HG03135 (cell line): ENCODE results near the gene ST6GALNAC3.

Source experiments
- ATAC-seq: cut with Tn5 transposase; IDR thresholded peaks from one replicate; pipeline ENCODE4 v1.9.1; 2021; ENCODE audit warnings: mild to moderate bottlenecking, moderate library complexity; ENCODE audit not compliant: unreplicated experiment

Gene ST6GALNAC3

GRCh38 chr1:76669624-76670315 is 595.2 kb downstream of the ST6GALNAC3 start:
- ATAC-seq: no peak

- ATAC-seq: no peak
These were observed 600.2 kb downstream of the ST6GALNAC3 start for GRCh38 chr1:76674689-76675210.

DNA sequence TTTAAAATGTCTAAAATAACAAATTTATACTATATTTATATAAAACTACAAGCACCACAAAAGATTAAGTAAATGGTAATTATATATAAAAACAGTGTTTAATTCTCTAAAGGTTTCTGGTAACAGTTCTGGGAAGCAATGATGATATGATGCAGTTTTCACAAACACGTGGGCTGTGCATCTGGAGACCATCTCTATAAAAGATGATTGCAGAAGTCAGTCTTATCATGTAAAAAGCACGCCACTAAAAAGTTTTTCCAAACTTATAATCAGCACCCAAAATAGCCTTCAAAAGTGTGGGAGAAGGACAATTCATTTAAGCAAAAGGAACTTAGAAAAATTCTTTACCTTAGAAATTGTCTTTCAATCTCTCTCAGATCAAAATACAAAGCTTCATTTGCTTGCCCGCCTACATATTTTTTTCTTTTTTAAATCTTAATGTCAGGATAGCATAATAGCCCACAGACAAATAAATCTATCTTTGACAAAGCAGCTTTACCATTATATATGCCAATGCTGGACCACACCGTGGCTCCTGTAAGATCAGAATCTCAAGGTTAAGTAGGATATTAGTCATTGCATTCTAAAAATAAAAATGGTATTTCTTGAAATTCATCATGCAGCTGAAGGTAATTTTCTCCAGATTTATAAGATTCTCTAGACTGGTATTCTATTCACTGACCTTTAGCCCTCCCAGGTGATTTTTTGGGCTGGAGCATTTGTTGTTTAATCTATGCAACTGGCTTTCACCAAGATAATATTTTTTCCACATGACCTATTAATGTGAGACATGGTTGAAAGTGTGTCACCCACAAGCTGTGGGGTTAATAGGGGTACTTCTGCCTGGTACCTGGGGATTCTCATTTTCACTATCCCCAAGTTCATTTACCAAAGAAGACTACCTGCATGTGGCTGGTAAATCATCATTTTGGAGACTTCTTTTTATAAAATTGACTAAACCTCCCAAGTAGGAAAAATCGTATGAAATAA is 603.2 kb downstream of the ST6GALNAC3 start:
- no peak for ATAC-seq

- no peak for ATAC-seq
These were observed 605.1 kb downstream of the ST6GALNAC3 start for GRCh38 chr1:76679534-76680152.

DNA sequence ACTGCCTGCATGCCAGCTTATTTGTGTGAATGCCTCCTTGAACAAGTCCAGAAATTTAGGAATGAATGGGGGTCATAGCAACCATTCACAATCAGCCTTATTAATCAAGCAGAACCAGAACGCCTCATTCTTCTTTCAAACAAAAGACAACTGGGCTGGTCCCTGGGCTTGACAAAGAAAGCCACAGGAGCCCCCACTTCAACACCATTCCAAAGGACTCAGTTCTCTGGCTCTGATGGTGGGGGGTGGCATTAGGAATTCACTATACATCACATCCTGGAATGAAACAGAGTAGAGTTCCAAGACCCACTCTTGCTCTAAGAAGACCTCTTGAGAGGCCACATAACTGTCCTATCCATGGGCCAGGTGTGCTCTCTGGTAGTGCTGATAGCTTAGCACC is 606.1 kb downstream of the ST6GALNAC3 start:
- no peak for ATAC-seq

DNA sequence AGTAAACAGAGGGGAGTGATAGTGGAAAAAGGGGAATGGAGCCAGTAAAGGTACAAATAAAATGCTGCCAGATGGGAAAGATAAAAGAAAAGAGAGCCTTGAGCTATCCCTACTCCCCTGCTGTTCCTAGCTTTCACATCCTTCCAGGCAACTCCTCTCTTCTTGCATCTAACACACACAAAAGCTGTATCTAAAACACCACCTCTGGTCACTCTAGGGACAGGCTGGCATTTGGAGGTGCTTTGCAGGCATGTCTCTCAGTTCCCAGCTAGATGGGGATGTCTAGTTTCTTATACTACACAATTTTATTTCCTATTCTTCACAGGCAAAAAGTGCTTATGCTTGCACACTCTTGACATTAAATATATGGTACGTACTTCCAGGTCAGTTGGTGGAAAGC is 607.6 kb downstream of the ST6GALNAC3 start:
- ATAC-seq: no peak
